Prostate gland (tissue), 2 donors: ENCODE data around the gene NGEF.

Experiments used
- POLR2A ChIP-seq: fragments of 450-650 bp; IDR thresholded peaks from one replicate; pipeline ENCODE4 v1.6.1; 2016; ENCODE audit warnings: antibody characterized with exemption, mild to moderate bottlenecking
- POLR2AphosphoS5 ChIP-seq: sonication (generic); formaldehyde crosslinking; IDR thresholded peaks from one replicate; pipeline ENCODE4 v1.6.1; 2017; ENCODE audit warnings: antibody characterized with exemption
- TF ChIP-seq, protein P1 (sequence below), 4 experiments: fragments of 200-600 bp in 2 of 4; fragments of 450-650 bp in 2 of 4; sonication (generic) in 2 of 4; IDR thresholded peaks; 1 replicate in 3 of 4; 2 replicates in 1 of 4; pipeline ENCODE4 v1.5.1; 2016 to 2019; ENCODE audit warnings: antibody characterized with exemption in 4 of 4, mild to moderate bottlenecking in 2 of 4, moderate library complexity in 2 of 4

DNA sequence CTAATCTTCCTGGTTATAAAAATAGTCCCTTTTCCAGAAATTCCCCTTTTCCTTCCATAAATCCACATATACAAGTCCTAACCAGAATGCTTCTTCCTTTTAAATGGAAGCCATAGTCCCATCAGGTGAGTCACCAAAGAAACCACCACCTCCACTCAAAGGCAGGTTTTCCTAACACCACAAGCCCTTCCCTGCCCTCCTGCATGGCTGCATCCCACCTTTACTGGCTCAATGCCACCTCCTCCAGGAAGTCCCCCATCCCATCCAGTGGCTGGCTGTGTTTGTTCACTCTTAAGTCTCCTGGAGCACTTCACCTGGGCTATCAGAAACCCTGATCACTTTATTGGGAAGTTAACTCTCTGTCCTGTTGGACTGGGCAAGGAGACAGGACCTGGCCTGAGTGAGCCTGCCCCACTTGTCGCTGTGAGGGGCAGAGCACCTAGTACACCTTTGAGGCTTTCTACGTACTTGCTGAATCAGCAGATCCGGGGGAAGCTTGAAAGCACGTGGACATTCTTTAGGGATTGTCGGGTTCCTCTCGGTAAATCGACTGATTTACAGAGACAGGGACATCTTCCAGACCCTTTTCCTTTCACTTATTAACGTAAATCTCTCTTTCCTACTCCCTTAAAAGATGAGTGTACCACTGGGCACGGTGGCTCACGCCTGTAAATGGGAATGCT, 71.0 kb downstream of the NGEF start:
- TF ChIP-seq, protein P1, sequence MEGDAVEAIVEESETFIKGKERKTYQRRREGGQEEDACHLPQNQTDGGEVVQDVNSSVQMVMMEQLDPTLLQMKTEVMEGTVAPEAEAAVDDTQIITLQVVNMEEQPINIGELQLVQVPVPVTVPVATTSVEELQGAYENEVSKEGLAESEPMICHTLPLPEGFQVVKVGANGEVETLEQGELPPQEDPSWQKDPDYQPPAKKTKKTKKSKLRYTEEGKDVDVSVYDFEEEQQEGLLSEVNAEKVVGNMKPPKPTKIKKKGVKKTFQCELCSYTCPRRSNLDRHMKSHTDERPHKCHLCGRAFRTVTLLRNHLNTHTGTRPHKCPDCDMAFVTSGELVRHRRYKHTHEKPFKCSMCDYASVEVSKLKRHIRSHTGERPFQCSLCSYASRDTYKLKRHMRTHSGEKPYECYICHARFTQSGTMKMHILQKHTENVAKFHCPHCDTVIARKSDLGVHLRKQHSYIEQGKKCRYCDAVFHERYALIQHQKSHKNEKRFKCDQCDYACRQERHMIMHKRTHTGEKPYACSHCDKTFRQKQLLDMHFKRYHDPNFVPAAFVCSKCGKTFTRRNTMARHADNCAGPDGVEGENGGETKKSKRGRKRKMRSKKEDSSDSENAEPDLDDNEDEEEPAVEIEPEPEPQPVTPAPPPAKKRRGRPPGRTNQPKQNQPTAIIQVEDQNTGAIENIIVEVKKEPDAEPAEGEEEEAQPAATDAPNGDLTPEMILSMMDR (IDR thresholded peaks at IDR 0.05), result no peak
- TF ChIP-seq POLR2AphosphoS5, result no peak
- TF ChIP-seq POLR2A, result no peak
